ENCODE data around the gene PRPF39.

DNA sequence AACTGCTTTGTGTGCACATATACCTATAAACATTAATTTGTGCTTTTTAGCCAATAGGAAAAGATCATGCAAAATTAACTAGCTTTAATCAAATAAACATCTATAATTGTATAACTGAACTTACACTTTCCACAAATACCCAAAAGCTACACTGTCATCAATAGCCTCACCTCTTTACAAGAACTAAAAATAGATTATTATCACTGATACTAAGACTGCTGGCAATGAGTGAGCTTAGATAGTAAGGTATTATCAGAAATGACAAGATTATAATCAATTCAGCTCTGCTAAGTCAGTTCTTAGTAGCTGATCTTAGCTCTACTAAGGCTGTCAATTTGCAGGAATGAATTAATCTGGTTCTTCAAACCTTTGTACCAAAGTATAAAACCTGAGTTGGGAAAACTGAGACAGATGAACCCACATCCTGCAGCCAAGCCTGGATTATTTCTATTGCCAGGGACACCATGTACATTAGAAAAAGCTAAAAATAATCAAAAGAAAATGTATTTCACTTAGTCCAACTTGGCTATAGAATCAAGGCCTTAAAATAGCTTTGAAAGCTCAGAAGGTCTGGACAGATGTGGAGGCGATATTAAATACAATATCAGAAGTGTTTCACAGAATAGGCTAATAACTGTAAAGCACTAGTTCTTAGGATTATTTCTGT lies 45.2 kb downstream of the PRPF39 start:
- no peak for TF ChIP-seq CTCF (IDR thresholded peaks at IDR 0.05)
- no peak for TF ChIP-seq POLR2A (IDR thresholded peaks at IDR 0.05)
